ENCODE data around the gene NCKAP5. TPM values are rescaled to one million over a fixed set of nuclear protein-coding genes. Genes with fewer than 3 reads are reported as not detected.
A peak's percentile ranks its signal among the peaks of the same experiment; 100 is the strongest.

NCKAP5 gene
- total RNA-seq, 1 donor from 2014 or later = 0.55 TPM

- DNase-seq (ENCODE audit: low read depth) = no peak
Observed at GRCh38 chr2:133090358-133090757, 477.9 kb downstream of the NCKAP5 start.

- no peak for DNase-seq (ENCODE audit: low read depth)
Observed at GRCh38 chr2:133086176-133086575, 482.1 kb downstream of the NCKAP5 start.

DNA sequence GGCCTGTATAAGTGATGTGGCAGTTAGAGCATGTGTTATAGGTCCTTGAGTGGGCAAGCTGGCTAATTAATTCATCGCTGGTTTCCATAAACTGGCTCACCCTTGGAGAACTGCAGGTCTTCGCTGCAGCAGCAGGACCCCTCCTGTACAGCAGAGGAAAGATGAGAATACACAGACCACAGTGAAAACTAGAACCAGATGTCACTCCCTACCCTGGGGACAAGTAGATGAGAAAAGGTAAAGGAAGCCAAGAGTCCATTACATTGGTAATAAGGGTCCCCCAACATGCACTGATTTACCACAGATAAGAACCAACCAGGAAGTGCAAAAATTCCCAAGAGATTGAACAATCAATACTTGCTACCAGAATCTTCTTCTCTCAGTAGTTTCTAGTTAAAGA is 482.6 kb downstream of the NCKAP5 start:
- DNase-seq (ENCODE audit: low read depth) = no peak

DNA sequence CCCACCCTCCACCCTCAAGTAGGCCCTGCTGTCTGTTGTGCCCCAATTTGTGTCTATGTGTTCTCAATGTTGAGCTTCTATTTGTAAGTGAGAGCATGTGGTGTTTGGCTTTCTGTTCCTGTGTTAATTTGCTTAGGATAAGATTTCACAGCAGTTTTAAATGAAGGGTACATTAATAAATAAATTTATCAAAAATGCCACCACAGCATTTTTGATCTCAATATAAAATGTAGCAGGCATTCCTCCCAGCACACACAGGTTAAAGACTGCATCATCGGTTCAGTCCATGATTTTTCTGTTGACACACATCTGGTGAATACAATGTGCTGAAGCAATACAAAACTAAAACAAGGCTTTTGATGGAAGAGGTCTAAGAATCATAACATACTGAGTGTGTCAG is 486.2 kb downstream of the NCKAP5 start:
- DNase-seq (ENCODE audit: low read depth) = no peak

DNA sequence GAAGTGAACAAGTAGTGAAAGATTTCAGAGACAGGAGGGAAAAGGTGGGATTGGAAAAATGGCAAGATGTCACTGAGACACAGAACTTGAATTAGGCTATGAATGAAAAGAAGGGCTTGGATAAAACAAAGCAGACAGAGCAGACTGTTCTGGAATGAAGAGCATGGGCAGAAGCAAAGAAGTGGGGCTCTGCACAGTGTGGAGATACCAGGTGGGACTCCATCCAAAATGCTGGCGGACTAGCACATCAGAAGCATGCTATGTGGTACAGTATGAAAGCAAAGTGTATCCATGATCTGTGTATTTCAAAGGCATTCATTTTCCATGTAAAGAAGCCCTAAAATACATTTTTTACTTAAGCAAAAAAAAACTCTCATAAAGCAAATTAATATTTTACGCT is 487.4 kb downstream of the NCKAP5 start:
- no peak for DNase-seq (ENCODE audit: low read depth)

- DNase-seq (ENCODE audit: low read depth) = no peak
Observed at GRCh38 chr2:133078667-133079411, 489.4 kb downstream of the NCKAP5 start.

- DNase-seq (ENCODE audit: low read depth) = no peak
Observed at GRCh38 chr2:133077269-133077822, 490.9 kb downstream of the NCKAP5 start.

GRCh38 chr2:133072837-133073694 is 495.2 kb downstream of the NCKAP5 start:
- DNase-seq (ENCODE audit: low read depth) = peak; percentile 11

- peak; percentile 44 for DNase-seq (ENCODE audit: low read depth)
Observed at GRCh38 chr2:133063775-133064174, 504.5 kb downstream of the NCKAP5 start.

- peak; percentile 13 for DNase-seq (ENCODE audit: low read depth)
Observed at GRCh38 chr2:133062931-133063665, 505.2 kb downstream of the NCKAP5 start.

DNA sequence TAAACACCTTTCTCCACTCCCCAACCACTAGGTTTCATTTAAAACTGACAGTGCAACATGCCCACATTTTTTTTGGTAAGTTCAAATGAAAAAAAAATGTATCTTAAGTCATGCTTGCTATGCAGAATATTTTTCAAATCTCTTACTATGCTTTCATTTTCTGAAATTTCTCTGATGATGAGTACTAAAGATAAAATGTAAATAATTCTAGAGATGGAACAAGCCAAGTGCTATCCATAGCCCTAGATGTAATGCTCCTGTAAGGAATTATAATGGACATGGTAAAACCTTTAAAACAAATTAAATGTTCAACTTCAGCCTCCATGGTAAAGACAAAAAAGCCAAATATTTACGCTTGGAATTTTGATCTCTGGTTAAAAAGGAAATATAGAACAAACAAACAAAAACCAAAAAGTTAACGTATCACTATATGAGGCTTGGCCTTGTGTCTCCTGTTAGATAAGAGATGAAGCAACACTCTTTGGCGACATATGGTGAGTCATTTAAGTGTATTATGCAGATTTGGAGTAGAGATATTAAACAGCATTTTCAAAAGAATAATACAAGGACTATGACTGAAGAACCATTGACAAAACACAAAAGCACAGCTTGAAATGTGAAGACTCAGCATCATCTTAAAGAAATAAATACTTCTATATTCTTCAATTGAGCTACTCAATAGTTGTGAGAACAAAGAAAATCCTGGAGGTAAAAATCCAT is 506.2 kb downstream of the NCKAP5 start:
- no peak for DNase-seq (ENCODE audit: low read depth)

DNA sequence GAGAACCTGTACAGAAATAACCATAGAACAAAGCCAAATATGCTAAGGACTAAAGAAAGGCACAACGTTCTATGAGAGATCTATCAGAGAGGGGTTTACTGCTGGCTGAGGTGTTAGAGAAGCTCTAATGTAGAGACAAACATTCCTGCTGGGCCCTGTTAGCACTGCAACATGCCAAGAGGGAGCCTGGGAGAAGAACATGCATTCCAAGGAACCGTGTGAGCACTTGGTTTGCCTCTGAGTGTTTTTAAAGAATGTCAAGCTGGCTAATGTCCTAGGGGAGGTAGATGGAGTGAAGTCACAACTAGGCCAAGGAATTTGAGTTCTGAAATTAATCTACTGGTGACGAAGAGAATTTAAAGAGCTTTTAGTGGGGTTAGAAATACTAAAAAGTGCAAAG is 514.0 kb downstream of the NCKAP5 start:
- no peak for DNase-seq (ENCODE audit: low read depth)

DNA sequence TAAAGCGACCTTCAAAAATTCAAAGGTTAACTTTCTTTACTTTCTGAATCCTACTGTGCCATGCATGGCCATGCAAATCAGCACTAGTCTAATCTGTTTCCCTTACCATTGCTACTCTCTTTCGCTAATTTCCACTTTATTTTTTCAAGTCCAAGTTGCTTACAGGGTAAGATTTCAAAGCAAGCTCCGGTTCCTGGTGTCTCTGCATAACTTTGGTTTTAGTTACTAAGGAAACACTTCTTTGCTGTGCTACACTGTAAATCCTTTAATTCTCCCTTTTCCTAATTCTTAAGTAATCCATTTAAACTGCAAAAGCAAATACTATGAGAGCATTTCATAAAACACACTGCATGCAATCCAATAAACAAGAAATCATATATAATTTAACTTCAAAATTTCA is 514.7 kb downstream of the NCKAP5 start:
- no peak for DNase-seq (ENCODE audit: low read depth)

- DNase-seq (ENCODE audit: low read depth) = no peak
Observed at GRCh38 chr2:133045787-133046186, 522.5 kb downstream of the NCKAP5 start.

- no peak for DNase-seq (ENCODE audit: low read depth)
Observed at GRCh38 chr2:133044556-133044955, 523.7 kb downstream of the NCKAP5 start.

GRCh38 chr2:133040170-133040569 is 528.1 kb downstream of the NCKAP5 start:
- peak; percentile 18 for DNase-seq (ENCODE audit: low read depth)

DNA sequence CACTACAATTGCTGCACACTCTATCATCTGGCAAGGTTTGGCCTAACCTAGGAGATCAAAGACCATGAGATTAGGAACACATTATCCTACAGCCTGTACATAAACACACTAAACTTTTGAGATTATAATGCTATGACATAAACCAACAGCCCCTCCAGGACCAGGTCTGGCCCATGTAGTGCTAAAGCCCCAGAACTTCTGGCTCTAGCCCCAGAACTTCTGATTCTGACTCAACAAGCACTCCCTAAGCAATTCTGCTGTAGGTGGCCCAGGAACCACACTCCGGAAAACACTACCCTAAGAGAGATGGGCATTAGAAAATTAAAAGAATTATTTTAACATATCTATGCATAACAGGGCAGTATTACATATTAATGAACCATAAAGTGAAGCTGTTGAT is 528.7 kb downstream of the NCKAP5 start:
- DNase-seq (ENCODE audit: low read depth) = no peak

GRCh38 chr2:133026536-133027177 is 541.6 kb downstream of the NCKAP5 start:
- peak; percentile 21 for DNase-seq (ENCODE audit: low read depth)

DNA sequence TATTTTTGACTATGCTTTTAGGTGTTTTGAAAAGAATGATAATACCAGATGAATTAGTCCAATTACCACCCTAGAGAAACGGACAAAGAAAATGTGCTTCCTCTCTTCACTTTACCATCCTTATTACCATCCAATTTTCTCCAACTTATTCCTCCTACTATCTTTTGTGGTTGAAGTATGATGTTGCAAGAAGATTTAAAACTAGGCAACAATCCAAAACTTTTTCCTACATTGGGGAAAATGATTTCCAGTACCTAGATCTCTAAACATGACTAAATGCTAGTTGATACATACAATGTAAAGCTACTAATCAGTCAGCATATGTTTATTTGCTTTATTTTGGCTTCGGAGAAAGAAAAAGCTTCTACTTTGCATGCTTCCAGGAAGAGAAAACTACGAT is 543.3 kb downstream of the NCKAP5 start:
- no peak for DNase-seq (ENCODE audit: low read depth)

DNA sequence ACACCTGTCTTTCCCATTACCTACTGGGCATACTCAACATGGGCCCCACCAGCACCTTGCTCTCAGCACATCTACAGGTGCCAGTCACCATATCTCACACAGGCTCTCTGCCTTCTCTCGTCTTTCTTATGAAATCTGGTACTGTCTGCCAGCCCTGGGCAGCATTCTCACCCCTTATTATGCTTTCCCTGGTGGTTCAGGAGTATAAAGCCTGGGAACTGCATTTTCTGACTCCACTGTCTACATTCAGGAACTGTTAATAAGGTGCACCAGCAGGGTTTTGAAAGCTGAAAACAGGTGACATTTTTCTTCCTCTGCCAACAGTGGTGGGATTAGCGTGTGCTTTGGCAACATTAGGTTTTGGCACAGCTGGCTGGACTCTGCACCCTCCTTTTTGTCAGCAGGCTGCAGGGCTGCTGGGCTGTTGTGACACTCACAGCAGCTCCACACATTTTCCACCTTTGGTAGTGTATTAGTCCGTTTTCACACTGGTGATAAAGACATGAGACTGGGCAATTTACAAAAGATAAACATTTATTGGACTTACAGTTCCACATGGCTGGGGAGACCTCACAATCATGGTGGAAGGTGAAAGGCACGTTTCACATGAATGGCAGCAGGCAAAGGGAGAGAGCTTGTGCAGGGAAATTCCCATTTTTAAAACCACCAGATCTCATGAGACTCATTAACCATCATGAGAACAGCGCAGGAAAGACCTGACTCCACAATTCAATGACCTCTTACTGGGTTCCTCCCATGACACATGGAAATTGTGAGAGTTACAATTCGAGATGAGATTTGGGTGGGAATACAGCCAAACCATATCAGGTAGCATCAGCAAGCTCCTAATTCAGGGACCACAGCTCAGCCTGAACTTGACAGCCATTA is 555.2 kb downstream of the NCKAP5 start:
- peak; percentile 4 for DNase-seq (ENCODE audit: low read depth)
